ENCODE measurements around the gene HYCC2.
"Not testable (repeated sequence)": the region's sequence is repeated elsewhere in the genome, so short reads cannot be mapped to it uniquely, and the experiment has no call there.

The HYCC2 gene

DNA sequence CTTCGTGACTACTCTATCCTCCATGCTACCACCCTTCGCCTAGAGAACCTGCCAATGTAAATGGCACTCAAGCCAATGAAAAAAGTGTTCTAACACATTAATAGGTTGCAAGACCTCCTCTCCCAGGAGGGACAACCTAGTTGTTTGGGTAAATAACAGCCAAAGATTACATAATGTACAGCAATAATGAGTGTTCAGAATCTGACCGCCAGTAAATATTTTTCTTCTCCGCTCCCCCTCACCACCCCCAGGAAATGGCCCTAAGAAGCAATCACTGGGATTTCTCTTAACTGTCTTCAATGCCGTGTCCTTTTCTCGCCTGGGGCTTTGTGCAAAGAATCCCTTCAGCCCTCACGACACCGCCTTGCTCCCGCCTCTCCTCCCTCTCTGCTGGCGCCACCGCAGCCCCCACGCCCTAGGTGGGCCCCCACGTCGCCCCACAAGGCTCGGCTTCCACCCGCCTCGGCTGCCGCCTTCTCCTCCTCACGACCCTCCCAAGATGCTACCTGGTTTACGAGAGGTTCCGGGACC is 458 bp downstream of the HYCC2 start:
- DNase-seq (ENCODE audit: low read depth) = no peak

DNA sequence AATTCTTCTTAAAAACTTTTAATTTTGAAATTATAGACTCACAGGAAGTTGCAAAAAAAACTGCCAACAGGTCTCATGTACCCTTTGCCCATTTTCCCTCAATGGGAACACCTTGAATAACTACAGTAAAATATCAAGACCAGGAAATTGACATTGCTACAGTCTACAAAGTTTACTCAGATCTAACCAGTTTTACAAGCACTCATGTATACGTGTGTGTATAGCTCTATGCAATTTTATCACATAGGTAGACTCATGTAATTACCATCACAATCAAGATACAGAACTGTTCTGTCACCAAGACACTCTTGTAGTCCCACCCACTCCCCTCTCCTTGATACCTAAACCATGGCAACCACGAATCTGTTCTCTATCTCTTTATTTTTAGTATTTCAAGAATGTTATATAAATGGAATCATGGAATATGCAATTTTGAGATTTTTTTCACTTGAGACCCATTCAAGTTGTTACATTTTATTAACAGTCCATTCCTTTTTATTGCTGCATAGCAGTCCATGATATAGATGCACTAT is 6.6 kb downstream of the HYCC2 start:
- DNase-seq (ENCODE audit: low read depth) = no peak

DNA sequence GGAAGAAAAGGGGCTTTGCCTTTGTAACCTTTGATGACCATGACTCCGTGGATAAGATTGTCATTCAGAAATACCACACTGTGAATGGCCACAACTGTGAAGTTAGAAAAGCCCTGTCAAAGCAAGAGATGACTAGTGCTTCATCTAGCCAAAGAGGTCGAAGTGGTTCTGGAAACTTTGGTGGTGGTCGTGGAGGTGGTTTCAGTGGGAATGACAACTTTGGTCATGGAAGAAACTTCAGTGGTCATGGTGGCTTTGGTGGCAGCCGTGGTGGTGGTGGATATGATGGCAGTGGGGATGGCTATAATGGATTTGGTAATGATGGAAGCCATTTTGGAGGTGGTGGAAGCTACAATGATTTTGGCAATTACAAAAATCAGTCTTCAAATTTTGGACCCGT is 8.0 kb downstream of the HYCC2 start:
- DNase-seq (ENCODE audit: low read depth) = peak; percentile 7

DNA sequence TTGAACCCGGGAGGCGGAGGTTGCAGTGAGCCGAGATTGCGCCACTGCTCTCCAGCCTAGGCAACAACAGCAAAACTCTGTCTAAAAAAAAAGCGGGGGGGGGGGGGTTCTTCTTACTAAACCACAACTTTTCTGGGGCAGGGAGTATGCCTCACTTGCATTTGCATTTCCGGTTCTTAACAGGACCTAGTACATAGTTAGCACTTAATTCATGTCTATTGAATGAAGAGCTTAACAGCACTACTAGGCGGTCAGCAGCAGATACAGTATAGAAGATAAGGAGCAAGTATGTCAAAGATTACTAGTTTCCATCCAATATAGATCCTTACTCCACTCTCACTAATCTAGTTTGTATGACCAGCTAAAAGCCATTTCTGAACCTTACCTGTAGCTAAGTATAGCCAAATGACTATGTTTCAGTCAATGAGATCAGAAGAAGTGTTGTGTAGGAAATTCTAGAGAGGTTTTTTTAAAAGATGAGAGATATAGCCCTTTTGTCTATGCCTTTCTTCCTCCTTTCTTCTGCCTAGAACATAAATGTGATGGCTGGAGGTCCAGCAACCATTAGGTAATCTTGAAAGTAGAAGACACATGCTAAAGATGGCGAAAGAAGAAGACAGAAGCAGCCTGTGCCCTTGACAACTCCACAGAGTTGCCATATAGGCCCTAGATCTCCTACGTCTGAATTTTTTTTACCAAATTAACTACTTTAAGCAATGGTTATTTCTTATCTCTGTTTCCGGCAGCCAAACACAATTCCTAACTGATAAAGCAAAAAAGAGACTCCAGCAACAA is 11.3 kb downstream of the HYCC2 start:
- DNase-seq (ENCODE audit: low read depth) = no peak

DNA sequence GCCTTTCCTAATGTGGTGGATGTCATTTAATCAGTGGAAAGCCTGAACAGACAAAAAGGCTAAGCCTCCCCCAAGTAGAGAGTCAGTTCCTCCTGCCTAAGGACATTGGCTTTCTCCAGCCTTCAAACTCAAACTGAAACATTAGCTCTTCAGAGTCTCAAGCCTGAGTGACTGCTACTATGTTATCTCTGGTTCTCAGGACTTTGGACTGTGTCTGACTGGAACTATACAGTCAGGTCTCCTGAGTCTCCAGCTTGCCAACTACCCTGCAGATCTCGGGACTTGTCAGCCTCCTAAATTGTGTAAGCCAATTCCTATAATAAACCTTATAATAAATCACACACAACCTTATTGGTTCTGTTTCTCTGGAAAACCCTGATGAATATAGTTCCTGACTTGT is 12.6 kb downstream of the HYCC2 start:
- no peak for DNase-seq (ENCODE audit: low read depth)

DNA sequence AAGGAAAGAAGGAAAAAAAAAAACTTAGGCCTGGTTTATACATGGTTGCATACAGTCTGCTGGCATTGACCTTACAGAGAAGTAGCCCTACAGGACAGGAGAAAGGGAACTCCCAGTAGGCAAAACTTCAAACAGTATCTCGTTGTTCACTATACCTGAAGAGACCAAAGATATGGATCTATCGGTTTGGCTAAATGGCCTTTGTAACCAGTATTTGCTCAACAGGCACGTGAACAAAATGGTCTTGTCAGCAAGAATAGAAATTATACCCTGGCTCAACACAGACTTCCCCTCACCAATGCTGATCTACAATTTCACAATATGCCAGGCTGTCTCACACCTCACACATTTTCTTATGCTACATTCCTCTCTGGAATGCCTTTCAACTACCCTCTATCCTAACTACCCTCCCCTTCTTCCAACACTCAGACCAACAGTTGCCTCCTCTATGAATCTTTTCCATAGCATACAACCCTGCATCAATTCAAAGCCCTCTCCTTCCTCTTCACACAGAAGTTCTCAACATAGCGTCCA is 13.7 kb downstream of the HYCC2 start:
- no peak for DNase-seq (ENCODE audit: low read depth)

DNA sequence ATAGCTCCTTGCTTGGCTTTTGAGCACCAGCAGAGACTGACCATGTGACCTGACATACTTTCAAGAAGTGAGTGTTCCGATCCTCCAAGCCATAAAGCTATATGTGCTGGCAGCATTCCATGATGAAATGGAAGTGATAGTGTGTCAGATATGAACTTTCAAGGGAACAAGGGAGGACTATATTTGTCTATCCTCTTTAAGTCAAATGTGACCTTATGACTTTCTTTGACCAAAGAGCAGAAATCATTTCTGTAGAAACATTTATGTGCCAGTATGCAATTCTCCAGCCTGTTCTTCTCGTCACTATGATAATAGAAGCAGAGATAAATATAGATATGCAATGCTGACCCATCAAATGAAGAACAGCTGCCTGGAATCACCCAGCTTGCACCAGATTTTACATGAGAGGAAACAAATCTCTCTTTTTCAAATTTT is 14.4 kb downstream of the HYCC2 start:
- no peak for DNase-seq (ENCODE audit: low read depth)

DNA sequence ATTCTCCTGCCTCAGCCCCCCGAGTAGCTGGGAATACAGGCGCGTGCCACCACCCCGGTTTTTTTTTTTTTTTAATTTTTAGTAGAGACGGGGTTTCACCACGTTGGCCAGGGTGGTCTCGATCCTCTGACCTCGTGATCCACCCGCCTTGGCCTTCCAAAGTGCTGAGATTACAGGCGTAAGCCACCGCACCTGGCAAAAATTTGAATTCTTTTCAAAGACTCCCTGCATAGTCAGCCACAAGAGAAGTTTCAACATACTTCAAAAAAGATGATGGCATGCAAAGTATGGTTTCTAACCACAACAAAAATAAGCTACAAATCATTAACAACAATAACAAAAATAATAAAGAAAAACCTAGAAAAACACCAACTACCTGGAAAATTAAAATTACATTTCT is 22.0 kb downstream of the HYCC2 start:
- no peak for DNase-seq (ENCODE audit: low read depth)

DNA sequence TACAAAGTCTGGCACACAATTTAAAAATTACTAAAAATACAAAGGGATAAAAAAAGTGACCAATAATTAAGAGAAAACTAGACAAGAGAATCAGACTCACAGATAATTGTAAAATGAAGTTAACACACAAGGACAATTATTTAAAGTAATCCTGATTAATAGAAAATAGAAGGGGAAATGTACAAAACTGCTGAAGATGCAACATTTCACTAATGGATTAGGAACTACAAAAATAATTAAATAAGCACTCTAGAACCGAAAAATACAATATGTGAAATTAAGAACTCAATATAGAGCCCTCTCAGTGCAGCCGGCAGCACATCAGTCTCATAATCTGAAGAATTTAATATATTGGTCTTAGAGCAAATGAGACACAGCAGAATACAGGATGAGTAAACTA is 24.6 kb downstream of the HYCC2 start:
- no peak for DNase-seq (ENCODE audit: low read depth)

DNA sequence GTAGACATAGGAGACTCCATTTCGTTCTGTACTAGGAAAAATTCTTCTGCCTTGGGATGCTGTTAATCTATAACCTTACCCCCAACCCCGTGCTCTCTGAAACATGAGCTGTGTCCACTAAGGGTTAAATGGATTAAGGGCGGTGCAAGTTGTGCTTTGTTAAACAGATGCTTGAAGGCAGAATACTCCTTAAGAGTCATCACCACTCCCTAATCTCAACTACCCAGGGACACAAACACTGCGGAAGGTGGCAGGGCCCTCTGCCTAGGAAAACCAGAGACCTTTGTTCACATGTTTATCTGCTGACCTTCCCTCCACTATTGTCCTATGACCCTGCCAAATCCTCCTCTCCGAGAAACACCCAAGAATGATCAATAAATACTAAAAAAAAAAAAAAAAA is 28.4 kb downstream of the HYCC2 start:
- DNase-seq (ENCODE audit: low read depth) = not testable (repeated sequence)

DNA sequence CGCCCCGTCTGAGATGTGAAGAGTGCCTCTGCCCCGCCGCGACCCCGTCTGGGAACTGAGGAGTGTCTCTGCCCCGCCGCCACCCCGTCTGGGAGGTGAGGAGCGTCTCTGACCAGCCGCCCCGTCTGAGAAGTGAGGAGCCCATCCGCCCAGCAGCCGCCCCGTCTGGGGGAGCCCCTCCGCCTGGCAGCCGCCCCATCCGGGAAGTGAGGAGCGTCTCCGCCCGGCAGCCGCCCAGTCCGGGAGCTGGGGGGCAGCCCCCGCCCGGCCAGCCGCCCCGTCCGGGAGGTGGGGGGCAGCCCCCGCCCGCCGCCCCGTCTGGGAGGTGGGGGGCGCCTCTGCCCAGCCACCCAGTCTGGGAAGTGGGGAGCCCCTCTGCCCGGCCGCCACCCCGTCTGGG is 29.0 kb downstream of the HYCC2 start:
- DNase-seq (ENCODE audit: low read depth) = not testable (repeated sequence)

DNA sequence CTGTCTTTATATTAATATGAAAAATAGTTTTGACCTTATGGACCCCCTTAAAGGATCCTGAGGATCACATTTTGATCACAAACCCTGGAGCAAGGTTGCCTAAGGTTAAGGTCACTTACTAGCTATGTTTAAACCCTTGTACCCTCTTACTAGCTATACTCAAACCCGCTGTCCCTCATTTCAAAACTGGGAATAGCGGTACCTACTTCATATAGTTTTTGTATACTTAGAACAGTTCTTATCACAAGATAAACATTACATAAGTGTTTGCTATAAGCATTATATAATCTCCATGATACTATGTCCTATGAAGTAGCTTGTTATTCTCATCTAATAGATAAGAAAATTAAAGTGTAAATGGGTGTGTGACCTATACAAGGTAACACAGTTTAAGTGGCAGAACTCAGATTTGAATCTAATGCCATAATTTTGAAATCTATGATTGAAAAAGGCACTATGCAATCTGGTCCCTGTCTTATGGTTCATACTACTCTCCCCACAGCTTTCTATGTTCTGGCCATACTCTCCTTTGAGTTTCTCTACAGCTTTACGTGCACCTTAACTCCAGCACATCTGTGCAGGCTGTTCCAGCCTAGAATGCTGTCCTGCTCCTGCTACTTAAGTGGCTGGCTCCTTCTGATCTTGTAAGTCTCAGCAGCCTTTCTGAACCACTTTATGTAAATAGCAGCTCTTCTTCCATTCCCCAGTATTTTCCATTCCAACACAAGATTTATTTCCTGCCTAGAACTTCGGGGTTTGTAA is 30.4 kb downstream of the HYCC2 start:
- no peak for DNase-seq (ENCODE audit: low read depth)

DNA sequence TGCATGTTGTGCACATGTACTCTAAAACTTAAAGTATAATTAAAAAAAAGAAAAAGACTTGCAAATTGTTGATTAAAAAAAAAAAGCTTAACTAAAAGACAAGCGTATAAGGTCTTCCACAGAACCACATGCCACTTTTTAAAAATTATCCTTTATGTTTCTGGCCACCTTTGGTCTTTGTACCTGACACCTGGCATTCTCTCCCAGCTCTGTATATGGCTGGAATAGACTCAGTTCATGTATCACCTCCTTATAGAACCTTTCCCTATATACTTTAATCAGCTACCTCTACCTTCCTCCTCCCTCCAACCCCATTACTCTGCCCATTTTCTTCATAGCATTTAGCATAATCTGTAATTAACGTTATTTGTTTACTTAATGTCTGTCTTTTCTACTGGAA is 32.6 kb downstream of the HYCC2 start:
- DNase-seq (ENCODE audit: low read depth) = no peak

DNA sequence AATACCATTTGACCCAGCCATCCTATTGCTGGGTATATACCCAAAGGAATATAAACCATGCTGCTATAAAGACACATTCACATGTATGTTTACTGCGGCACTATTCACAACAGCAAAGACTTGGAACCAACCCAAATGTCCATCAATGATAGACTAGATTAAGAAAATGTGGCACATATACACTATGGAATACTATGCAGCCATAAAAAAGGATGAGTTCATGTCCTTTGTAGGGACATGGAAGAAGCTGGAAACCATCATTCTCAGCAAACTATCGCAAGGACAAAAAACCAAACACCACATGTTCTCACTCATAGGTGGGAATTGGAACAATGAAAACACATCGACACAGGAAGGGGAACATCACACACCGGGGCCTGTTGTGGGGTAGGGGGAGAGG is 33.1 kb downstream of the HYCC2 start:
- not testable (repeated sequence) for DNase-seq (ENCODE audit: low read depth)

DNA sequence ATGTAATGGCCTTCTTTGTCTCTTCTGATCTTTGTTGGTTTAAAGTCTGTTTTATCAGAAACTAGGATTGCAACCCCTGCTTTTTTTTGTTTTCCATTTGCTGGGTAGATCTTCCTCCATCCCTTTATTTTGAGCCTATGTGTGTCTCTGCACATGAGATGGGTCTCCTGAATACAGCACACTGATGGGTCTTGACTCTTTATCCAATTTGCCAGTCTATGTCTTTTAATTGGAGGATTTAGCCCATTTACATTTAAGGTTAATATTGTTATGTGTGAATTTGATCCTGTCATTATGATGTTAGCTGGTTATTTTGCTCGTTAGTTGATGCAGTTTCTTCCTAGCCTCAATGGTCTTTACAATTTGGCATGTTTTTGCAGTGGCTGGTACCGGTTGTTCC is 37.1 kb downstream of the HYCC2 start:
- not testable (repeated sequence) for DNase-seq (ENCODE audit: low read depth)

DNA sequence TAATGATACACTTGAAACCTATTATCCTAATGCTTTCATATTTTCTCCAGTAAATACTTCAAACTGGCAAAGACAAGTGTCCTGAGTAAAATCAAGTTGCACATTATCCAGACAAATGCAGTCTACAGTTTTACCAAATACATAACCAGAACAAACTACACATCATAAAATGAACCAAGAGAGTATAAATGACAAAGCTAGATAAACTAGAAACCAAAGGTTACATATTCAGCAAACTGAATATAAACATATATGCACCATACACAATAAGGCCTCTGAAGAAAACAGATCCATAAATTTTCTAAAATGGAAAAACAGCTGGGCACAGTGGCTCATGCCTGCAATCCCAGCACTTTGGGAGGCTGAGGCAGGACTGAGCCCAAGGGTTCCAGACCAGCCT is 47.0 kb downstream of the HYCC2 start:
- no peak for DNase-seq (ENCODE audit: low read depth)

DNA sequence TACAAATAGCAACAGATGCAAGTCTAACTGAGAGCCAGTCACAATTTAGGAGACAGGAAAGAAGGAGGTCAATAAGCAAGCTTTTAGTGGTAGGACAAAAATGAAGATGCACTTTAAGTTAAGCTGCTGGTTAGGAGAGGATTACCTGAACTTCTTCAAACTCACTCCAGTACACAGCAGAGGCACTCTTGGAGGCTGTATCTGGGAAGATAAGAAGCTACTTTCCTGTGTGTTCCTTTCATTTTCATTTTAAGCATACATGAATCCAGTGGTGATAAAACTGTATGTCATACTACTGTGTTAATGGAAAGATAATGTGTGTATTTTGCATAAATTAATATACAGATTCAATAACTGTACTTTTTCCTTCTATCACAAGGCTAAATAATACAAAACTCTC is 49.6 kb downstream of the HYCC2 start:
- no peak for DNase-seq (ENCODE audit: low read depth)

Data from stimulated activated CD8-positive, alpha-beta memory T cell treated with anti-CD3 and anti-CD28 coated beads, Interleukin-15, amount 100 ng/mL, for 24 hours (primary cell).